Measurements from ENCODE around the gene C7orf25.

The C7orf25 gene

GRCh38 chr7:42880392-42880791 is 31.5 kb downstream of the C7orf25 start:
- in situ Hi-C loops (cut with MboI; ENCODE audit: low sequenced_read_pairs), result no loop called here

GRCh38 chr7:42878303-42878702 is 33.6 kb downstream of the C7orf25 start:
- in situ Hi-C loops (cut with MboI; ENCODE audit: low sequenced_read_pairs), result no loop called here

- in situ Hi-C loops (cut with MboI; ENCODE audit: low sequenced_read_pairs), result no loop called here
Measured at GRCh38 chr7:42877862-42878261, 34.0 kb downstream of the C7orf25 start.

GRCh38 chr7:42876182-42877068 is 35.4 kb downstream of the C7orf25 start:
- in situ Hi-C loops (cut with MboI; ENCODE audit: low sequenced_read_pairs), result no loop called here

GRCh38 chr7:42869131-42870020 is 42.5 kb downstream of the C7orf25 start:
- in situ Hi-C loops (cut with MboI; ENCODE audit: low sequenced_read_pairs), result no loop called here

GRCh38 chr7:42868480-42868879 is 43.4 kb downstream of the C7orf25 start:
- in situ Hi-C loops (cut with MboI; ENCODE audit: low sequenced_read_pairs), result no loop called here

All from hTERT RPE-1 (cell line).